ENCODE data around the gene CHN2.

- TF ChIP-seq POLR2A (IDR thresholded peaks at IDR 0.05), result no peak
- TF ChIP-seq, protein P1, sequence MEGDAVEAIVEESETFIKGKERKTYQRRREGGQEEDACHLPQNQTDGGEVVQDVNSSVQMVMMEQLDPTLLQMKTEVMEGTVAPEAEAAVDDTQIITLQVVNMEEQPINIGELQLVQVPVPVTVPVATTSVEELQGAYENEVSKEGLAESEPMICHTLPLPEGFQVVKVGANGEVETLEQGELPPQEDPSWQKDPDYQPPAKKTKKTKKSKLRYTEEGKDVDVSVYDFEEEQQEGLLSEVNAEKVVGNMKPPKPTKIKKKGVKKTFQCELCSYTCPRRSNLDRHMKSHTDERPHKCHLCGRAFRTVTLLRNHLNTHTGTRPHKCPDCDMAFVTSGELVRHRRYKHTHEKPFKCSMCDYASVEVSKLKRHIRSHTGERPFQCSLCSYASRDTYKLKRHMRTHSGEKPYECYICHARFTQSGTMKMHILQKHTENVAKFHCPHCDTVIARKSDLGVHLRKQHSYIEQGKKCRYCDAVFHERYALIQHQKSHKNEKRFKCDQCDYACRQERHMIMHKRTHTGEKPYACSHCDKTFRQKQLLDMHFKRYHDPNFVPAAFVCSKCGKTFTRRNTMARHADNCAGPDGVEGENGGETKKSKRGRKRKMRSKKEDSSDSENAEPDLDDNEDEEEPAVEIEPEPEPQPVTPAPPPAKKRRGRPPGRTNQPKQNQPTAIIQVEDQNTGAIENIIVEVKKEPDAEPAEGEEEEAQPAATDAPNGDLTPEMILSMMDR (IDR thresholded peaks at IDR 0.05 in 8 of 11, conservative IDR thresholded peaks at IDR 0.05 in 3 of 11), result no peak
These were observed 62.1 kb downstream of the CHN2 start for GRCh38 chr7:29256693-29257002.

All from spleen (tissue), 7 donors.